Fibroblast of gingiva (primary cell): ENCODE results near the gene QRSL1.
"Not testable (repeated sequence)": the region's sequence is repeated elsewhere in the genome, so short reads cannot be mapped to it uniquely, and the experiment has no call there.

Experiments
- DNase-seq: peaks from one replicate; pipeline ENCODE4 v3.0.0-alpha.2; 2011; ENCODE audit warnings: low read depth

Gene QRSL1

GRCh38 chr6:106623039-106623438 lies 6.3 kb upstream of the QRSL1 start:
- DNase-seq = no peak

GRCh38 chr6:106626485-106626884 lies 2.9 kb upstream of the QRSL1 start:
- no peak for DNase-seq

GRCh38 chr6:106627760-106628159 lies 1.6 kb upstream of the QRSL1 start:
- not testable (repeated sequence) for DNase-seq

GRCh38 chr6:106628658-106629102 lies 698 bp upstream of the QRSL1 start:
- DNase-seq = no peak

- no peak for DNase-seq
These were observed 433 bp downstream of the QRSL1 start for GRCh38 chr6:106629859-106630163.

GRCh38 chr6:106630366-106630765 lies 988 bp downstream of the QRSL1 start:
- DNase-seq = no peak

GRCh38 chr6:106631346-106631745 lies 2.0 kb downstream of the QRSL1 start:
- no peak for DNase-seq

- DNase-seq = no peak
These were observed 5.2 kb downstream of the QRSL1 start for GRCh38 chr6:106634565-106634964.

- DNase-seq = no peak
These were observed 7.8 kb downstream of the QRSL1 start for GRCh38 chr6:106637051-106637716.

GRCh38 chr6:106637717-106638341 lies 8.5 kb downstream of the QRSL1 start:
- DNase-seq = no peak

- DNase-seq = no peak
These were observed 10.4 kb downstream of the QRSL1 start for GRCh38 chr6:106639812-106640211.

GRCh38 chr6:106642476-106642875 lies 13.1 kb downstream of the QRSL1 start:
- DNase-seq = peak; percentile 82

- peak; percentile 72 for DNase-seq
These were observed 13.7 kb downstream of the QRSL1 start for GRCh38 chr6:106643061-106643460.

GRCh38 chr6:106648651-106649308 lies 19.4 kb downstream of the QRSL1 start:
- no peak for DNase-seq

GRCh38 chr6:106658469-106658868 lies 29.1 kb downstream of the QRSL1 start:
- DNase-seq = no peak

GRCh38 chr6:106659859-106660258 lies 30.5 kb downstream of the QRSL1 start:
- DNase-seq = no peak

- no peak for DNase-seq
These were observed 33.1 kb downstream of the QRSL1 start for GRCh38 chr6:106662458-106662857.

GRCh38 chr6:106666282-106667021 lies 37.1 kb downstream of the QRSL1 start:
- no peak for DNase-seq

GRCh38 chr6:106667022-106667402 lies 37.6 kb downstream of the QRSL1 start:
- DNase-seq = no peak

GRCh38 chr6:106670236-106670635 lies 40.9 kb downstream of the QRSL1 start:
- no peak for DNase-seq

GRCh38 chr6:106671651-106672050 lies 42.3 kb downstream of the QRSL1 start:
- no peak for DNase-seq

- DNase-seq = no peak
These were observed 45.3 kb downstream of the QRSL1 start for GRCh38 chr6:106674541-106675229.
